HG03025 (cell line): ENCODE results near the gene ZNF710.

Experiments used
- ATAC-seq: cut with Tn5 transposase; IDR thresholded peaks from one replicate; pipeline ENCODE4 v1.9.1; 2021; ENCODE audit warnings: mild to moderate bottlenecking, moderate library complexity; ENCODE audit not compliant: unreplicated experiment, low FRiP score

The ZNF710 gene

GRCh38 chr15:90126596-90127435 is 125.7 kb downstream of the ZNF710 start:
- ATAC-seq = no peak

GRCh38 chr15:90130291-90130690 is 129.2 kb downstream of the ZNF710 start:
- ATAC-seq = no peak
